Amniotic epithelial cell (primary cell): ENCODE data around the gene PCDHGB3.

Experiments
- DNase-seq: peaks from one replicate; pipeline ENCODE4 v3.0.0-alpha.2; 2010; ENCODE audit warnings: low read depth

Gene PCDHGB3

GRCh38 chr5:141419074-141419880, 49.2 kb downstream of the PCDHGB3 start:
- no peak for DNase-seq

DNA sequence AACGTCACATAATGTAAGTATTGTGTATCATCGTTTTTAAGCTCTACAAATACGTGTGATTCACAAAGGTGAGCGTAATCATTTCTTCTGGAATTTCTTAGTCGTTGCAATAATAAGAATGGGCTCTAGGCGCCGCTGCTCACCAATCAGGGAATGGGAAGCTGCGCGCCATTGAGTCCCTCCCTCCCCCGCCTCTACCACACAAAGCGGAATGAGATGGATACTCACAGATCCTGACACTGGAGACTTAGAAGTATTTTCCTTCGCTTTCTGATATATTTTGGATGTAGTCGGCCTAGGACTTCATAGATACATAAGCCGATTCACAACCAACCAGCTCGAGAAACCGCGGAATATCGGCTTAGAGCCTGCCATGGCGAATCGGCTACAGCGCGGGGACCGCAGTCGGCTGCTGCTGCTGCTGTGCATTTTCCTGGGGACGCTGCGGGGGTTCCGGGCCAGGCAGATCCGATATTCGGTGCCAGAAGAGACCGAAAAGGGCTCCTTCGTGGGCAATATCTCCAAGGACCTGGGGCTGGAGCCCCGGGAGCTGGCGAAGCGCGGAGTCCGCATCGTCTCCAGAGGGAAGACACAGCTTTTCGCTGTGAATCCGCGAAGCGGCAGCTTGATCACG, 50.9 kb downstream of the PCDHGB3 start, which contains the start of gene PCDHGA11:
Gene PCDHGA11 (plus strand): TSS at position 197 of the 634 bp plus-strand sequence. CDS start 177 bp downstream, at position 374.
- peak; percentile 50 for DNase-seq

GRCh38 chr5:141421489-141421855, 51.4 kb downstream of the PCDHGB3 start:
- DNase-seq, result no peak
